NB4 (cell line): ENCODE data around the gene RCOR1.

Experiments used
- POLR2A ChIP-seq: IDR thresholded peaks from 2 replicates; pipeline ENCODE4 v1.6.1; 2011; ENCODE audit warnings: mild to moderate bottlenecking; ENCODE audit not compliant: insufficient read length; ENCODE audit errors: extremely low read depth
- TF ChIP-seq, protein P1 (sequence below): IDR thresholded peaks from one replicate; pipeline ENCODE4 v1.5.1; 2012; ENCODE audit warnings: low read depth, low read length

DNA sequence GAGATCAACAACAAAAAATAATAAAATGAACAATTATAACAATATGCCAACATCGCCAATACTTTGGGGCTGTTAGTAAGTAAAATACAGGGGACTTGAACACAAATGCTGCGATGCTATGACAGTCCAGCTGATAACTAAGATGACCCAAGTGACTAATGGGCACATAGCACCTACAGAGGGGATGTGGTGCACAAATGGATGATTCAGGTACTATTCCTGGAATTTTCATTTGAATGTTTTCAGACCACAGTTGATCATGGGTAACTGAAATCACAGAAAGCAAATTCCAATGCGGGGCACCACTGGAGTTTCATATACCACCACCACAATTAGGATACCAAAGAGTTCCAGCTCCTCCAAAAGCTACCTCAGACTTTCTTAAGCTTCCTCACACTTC, 82.9 kb downstream of the RCOR1 start:
- TF ChIP-seq, protein P1, sequence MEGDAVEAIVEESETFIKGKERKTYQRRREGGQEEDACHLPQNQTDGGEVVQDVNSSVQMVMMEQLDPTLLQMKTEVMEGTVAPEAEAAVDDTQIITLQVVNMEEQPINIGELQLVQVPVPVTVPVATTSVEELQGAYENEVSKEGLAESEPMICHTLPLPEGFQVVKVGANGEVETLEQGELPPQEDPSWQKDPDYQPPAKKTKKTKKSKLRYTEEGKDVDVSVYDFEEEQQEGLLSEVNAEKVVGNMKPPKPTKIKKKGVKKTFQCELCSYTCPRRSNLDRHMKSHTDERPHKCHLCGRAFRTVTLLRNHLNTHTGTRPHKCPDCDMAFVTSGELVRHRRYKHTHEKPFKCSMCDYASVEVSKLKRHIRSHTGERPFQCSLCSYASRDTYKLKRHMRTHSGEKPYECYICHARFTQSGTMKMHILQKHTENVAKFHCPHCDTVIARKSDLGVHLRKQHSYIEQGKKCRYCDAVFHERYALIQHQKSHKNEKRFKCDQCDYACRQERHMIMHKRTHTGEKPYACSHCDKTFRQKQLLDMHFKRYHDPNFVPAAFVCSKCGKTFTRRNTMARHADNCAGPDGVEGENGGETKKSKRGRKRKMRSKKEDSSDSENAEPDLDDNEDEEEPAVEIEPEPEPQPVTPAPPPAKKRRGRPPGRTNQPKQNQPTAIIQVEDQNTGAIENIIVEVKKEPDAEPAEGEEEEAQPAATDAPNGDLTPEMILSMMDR: no peak
- TF ChIP-seq POLR2A: no peak
